Body of pancreas (tissue), 4 donors: ENCODE measurements around the gene RBCK1.

Source experiments
- CTCF ChIP-seq, 7 experiments: fragments of 450-650 bp in 4 of 7; fragments of 200-600 bp in 3 of 7; sonication (generic) in 3 of 7; IDR thresholded peaks; one replicate each; pipeline ENCODE4 v1.5.1; 2016 to 2019; ENCODE audit warnings: antibody characterized with exemption in 7 of 7
- POLR2A ChIP-seq, 3 donors: fragments of 450-650 bp; IDR thresholded peaks; one replicate each; pipeline ENCODE4 v1.6.1; 2016; ENCODE audit warnings: antibody characterized with exemption in 3 of 3, mild to moderate bottlenecking in 2 of 3

GRCh38 chr20:367486-367887 lies 40.6 kb upstream of the RBCK1 start:
- TF ChIP-seq CTCF (IDR thresholded peaks at IDR 0.05): no peak
- no peak for TF ChIP-seq POLR2A (IDR thresholded peaks at IDR 0.05)
